ENCODE data around the gene PAPOLA.

DNA sequence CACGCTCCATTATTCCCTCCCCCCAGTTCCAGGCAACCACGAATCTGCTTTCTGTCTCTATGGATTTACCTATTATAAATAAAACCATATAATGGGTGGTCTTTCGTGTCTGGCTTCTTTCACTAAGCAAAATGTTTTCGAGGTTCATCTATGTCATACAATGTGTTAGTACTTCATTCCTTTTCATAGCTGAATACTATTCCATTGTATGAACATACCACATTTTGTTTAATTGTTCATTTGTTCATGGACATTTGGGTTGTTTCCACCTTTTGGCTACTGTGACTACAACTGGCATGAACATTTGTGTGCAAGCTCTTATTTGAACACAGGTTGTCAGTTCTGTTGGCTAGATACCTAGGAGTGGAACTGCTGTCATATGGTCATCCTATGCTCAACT is 12.9 kb upstream of the PAPOLA start:
- no peak for TF ChIP-seq CTCF (IDR thresholded peaks at IDR 0.05)
- no peak for TF ChIP-seq POLR2A (IDR thresholded peaks at IDR 0.05)
